ENCODE data around the gene LRRIQ1. TPM values are rescaled to one million over a fixed set of nuclear protein-coding genes. Genes with fewer than 3 reads are reported as not detected.

The LRRIQ1 gene
- not detected for total RNA-seq

DNA sequence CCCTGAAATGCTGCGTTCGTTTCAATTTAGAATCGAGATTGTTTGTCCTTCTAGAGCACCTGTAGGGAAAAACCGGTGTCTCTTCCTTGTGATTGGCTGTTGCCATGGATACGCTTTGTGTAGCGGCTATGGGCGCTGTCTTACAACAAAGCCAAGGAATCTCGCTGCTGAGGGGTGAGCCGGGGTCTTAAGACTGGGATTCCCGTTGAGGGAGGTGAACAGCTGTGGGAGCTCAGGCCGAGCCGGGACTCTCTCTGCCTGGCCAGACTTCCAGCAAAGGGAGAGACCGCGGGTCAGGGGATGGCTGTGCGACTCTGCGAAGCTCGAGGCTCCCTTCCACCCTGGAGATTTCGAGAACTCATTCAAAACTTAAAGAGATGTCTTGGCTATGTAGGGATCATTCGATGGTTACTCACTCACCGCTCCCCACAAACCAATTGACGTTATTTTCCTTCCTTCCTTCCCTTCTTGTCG lies at the start of gene LRRIQ1, which contains the start of gene TSPAN19:
Gene LRRIQ1, plus strand, starts transcription at position 118 of the 474 bp plus-strand sequence. CDS start 1,826 bp downstream, outside the sequence.
Gene TSPAN19, minus strand, starts transcription at position 44 of the 474 bp plus-strand sequence. CDS start 6,331 bp downstream, outside the sequence.

GRCh38 chr12:85280165-85280983 lies 244.2 kb downstream of the LRRIQ1 start, which contains the start of gene ALX1:
ALX1 (plus strand) TSS chr12:85280220; CDS start chr12:85280262, 42 bp downstream.

Other genes with a start within 250 kb of the LRRIQ1 start
- gene SLC6A15, start 123.6 kb upstream of the LRRIQ1 start, total RNA-seq = not detected
- not detected for gene TSPAN19, start 74 bp upstream of the LRRIQ1 start, total RNA-seq
- not detected for gene ALX1, start 243.9 kb downstream of the LRRIQ1 start, total RNA-seq